Measurements from ENCODE around the gene LCK. TPM values are rescaled to one million over a fixed set of nuclear protein-coding genes. Genes with fewer than 3 reads are reported as not detected.

The LCK gene
- polyA plus RNA-seq, 1 of the 3 experiments (the other 2 are of a cell fraction): not detected

DNA sequence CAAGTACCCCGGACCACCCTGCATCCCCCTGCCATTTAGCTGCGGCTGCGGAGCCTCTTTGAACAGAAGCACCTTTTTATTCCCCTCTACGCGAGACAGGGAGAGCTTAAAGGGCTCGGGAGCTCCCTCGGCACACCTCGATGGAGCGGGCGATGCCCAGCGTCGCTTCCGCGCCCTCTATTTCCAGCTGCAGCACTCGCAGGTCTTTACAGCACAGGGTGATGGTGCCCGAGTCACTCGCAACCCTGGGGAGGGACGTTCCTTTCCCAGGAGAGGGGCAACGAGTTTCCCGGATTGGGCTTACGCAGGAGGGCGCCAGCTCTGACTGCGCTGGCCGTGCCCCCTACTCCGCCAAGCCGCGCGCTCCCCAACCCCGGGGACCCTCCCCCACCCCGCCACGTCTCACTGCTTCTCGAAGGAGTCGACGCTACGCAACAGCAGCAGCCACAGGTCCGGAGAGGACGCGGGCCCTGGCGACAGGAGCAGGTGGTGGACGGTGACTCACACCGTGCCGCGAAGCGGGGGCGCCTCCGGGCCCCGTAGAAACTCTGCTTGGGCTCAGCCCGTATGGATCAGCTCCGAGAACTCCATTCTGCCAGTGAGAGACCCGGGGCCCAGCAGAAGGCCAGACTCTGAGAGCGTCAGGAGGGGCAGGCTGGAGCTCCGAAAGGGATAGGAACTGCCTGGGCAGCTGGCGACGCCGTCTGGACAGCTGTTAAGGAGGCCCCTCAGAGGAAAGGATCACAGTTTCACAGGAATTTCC is 9.9 kb upstream of the LCK start:
- POLR2A ChIA-PET: interaction anchor here (0.5 to 2.1 kb wide), 11 partner anchors 12 to 95 kb away, joined by 3 to 14 read pairs (median 3); partner anchors contain the start of gene MARCKSL1
- Histone ChIP-seq H2AFZ (ENCODE audit: low read depth) (peak overlapping the region; percentile 89; the same call in 1 of the 2 replicates), H3K36me3 (replicated peaks in 1 of 2; ENCODE audit: control insufficient read depth in 1 of 2, insufficient read depth in 2 of 2, low read length in 1 of 2) (no peaks in the 10 kb centered on the region), H3K27ac (ENCODE audit: low read depth in 2 of 2, low read length in 1 of 2) (no peak overlapping the region; a peak in 1 of 4 replicates), H3F3A (replicated peaks; ENCODE audit: insufficient read depth) (peaks cover 22% of the 10 kb centered on the region), H3K4me2 (peak overlapping the region; percentile 83), H3K79me2 (ENCODE audit: insufficient read depth) (no peaks in the 10 kb centered on the region), H3K9me3 (no peaks in the 10 kb centered on the region), H3K9ac (peak overlapping the region; percentile 25; the same call in 1 of the 2 replicates), H3K4me3 (ENCODE audit: low read depth in 2 of 2, low read length in 1 of 2) (peak overlapping the region; percentile 51 to 57), H4K20me1 (ENCODE audit: insufficient read depth) (no peaks in the 10 kb centered on the region), H3K9me2 (no peaks in the 10 kb centered on the region), H3K4me1 (ENCODE audit: control insufficient read depth in 1 of 2, insufficient read depth in 2 of 2, low read depth in 1 of 2, low read length in 1 of 2) (peaks cover 6 to 13% of the 10 kb centered on the region in 2 experiments; a peak in 2 of 4 replicates), H3K27me3 (ENCODE audit: insufficient read depth) (no peaks in the 10 kb centered on the region)
- TF ChIP-seq FOSL2 (IDR thresholded peaks at IDR 0.05; ENCODE audit: borderline replicate concordance, low read depth) (peak; percentile 28; the same call in 1 of the 2 replicates), MAX (IDR thresholded peaks at IDR 0.05; ENCODE audit: low read depth) (peak; percentile 75), JUND (IDR thresholded peaks at IDR 0.05) (no peak)
- CTCF ChIA-PET: interaction anchor here (0.7 to 3.7 kb wide), 12 partner anchors 12 to 215 kb away, joined by 3 to 24 read pairs (median 4); partner anchors contain the start of genes EIF3I and TMEM234
- 8% methylated on average over 20 of the region's 55 CpGs for WGBS (ENCODE audit: low lambda C conversion rate)
- peak; percentile 79 for DNase-seq

- no peaks in the 10 kb centered on the region for H3K36me3 ChIP-seq (replicated peaks in 1 of 2; ENCODE audit: control insufficient read depth in 1 of 2, insufficient read depth in 2 of 2, low read length in 1 of 2)
- H3K79me2 ChIP-seq (ENCODE audit: insufficient read depth): no peaks in the 10 kb centered on the region
- peaks cover 10 to 13% of the 10 kb centered on the region in 2 experiments; a peak in 3 of 4 replicates for H3K4me1 ChIP-seq (ENCODE audit: control insufficient read depth in 1 of 2, insufficient read depth in 2 of 2, low read depth in 1 of 2, low read length in 1 of 2)
- H3K27ac ChIP-seq (ENCODE audit: low read depth in 2 of 2, low read length in 1 of 2): no peak overlapping the region
- H3K9me2 ChIP-seq: no peaks in the 10 kb centered on the region
- no peak overlapping the region for H3K4me3 ChIP-seq (ENCODE audit: low read depth in 2 of 2, low read length in 1 of 2)
- no peaks in the 10 kb centered on the region for H3K9me3 ChIP-seq
- no peak overlapping the region for H2AFZ ChIP-seq (ENCODE audit: low read depth)
- H3K4me2 ChIP-seq: no peak overlapping the region
- TF ChIP-seq USF2 (IDR thresholded peaks at IDR 0.05; ENCODE audit: borderline replicate concordance, low read depth, low read length) (no peak), MXI1 (IDR thresholded peaks at IDR 0.05; ENCODE audit: low read depth, low read length) (no peak), SIN3A (IDR thresholded peaks at IDR 0.05; ENCODE audit: borderline replicate concordance, low read depth, low read length) (no peak), RFX5 (IDR thresholded peaks at IDR 0.05; ENCODE audit: low read length) (no peak), POLR2AphosphoS5 (IDR thresholded peaks at IDR 0.05; ENCODE audit: low read depth, low read length) (no peak), RXRA (IDR thresholded peaks at IDR 0.05; ENCODE audit: borderline replicate concordance, low read depth) (no peak), RAD21 (IDR thresholded peaks at IDR 0.05; ENCODE audit: low read length) (no peak), FOSL2 (IDR thresholded peaks at IDR 0.05; ENCODE audit: borderline replicate concordance, low read depth) (no peak), GABPA (IDR thresholded peaks at IDR 0.05; ENCODE audit: low read depth) (no peak), FOXJ3 (CRISPR knock-in tag; IDR thresholded peaks at IDR 0.05) (no peak), MEF2A (IDR thresholded peaks at IDR 0.05; ENCODE audit: borderline replicate concordance, low read depth) (no peak), SMC3 (IDR thresholded peaks at IDR 0.05; ENCODE audit: low read depth, low read length) (no peak), NFIC (IDR thresholded peaks at IDR 0.05; ENCODE audit: borderline replicate concordance) (no peak), TAF1 (IDR thresholded peaks at IDR 0.05; ENCODE audit: borderline replicate concordance, low read depth, low read length) (no peak), YY1 (IDR thresholded peaks at IDR 0.05; ENCODE audit: low read depth) (no peak)
- TF ChIP-seq, protein P1, sequence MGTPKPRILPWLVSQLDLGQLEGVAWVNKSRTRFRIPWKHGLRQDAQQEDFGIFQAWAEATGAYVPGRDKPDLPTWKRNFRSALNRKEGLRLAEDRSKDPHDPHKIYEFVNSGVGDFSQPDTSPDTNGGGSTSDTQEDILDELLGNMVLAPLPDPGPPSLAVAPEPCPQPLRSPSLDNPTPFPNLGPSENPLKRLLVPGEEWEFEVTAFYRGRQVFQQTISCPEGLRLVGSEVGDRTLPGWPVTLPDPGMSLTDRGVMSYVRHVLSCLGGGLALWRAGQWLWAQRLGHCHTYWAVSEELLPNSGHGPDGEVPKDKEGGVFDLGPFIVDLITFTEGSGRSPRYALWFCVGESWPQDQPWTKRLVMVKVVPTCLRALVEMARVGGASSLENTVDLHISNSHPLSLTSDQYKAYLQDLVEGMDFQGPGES (IDR thresholded peaks at IDR 0.05; ENCODE audit: low read depth, low read length): no peak
- TF ChIP-seq, protein P2, sequence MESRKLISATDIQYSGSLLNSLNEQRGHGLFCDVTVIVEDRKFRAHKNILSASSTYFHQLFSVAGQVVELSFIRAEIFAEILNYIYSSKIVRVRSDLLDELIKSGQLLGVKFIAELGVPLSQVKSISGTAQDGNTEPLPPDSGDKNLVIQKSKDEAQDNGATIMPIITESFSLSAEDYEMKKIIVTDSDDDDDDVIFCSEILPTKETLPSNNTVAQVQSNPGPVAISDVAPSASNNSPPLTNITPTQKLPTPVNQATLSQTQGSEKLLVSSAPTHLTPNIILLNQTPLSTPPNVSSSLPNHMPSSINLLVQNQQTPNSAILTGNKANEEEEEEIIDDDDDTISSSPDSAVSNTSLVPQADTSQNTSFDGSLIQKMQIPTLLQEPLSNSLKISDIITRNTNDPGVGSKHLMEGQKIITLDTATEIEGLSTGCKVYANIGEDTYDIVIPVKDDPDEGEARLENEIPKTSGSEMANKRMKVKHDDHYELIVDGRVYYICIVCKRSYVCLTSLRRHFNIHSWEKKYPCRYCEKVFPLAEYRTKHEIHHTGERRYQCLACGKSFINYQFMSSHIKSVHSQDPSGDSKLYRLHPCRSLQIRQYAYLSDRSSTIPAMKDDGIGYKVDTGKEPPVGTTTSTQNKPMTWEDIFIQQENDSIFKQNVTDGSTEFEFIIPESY (IDR thresholded peaks at IDR 0.05; ENCODE audit: borderline replicate concordance, low read depth): no peak
- no peak overlapping the region for H3K9ac ChIP-seq
- CTCF ChIA-PET: interaction anchor here (1.1 to 1.4 kb wide), 3 partner anchors 13 to 27 kb away, joined by 3 read pairs; no protein-coding TSS in a partner anchor
- WGBS (ENCODE audit: low lambda C conversion rate): 77% methylated on average over 3 of the region's 7 CpGs
- H4K20me1 ChIP-seq (ENCODE audit: insufficient read depth): no peaks in the 10 kb centered on the region
- no peaks in the 10 kb centered on the region for H3K27me3 ChIP-seq (ENCODE audit: insufficient read depth)
- H3F3A ChIP-seq (replicated peaks; ENCODE audit: insufficient read depth): peaks cover 12% of the 10 kb centered on the region
- POLR2A ChIA-PET: interaction anchor here (0.8 to 1.3 kb wide), 3 partner anchors 10 to 94 kb away, joined by 3 read pairs; partner anchors contain the start of gene MARCKSL1
- DNase-seq: peak; percentile 66
These were observed 8.7 kb upstream of the LCK start for GRCh38 chr1:32242341-32242851.

All from SK-N-SH (cell line).